CD4-positive, alpha-beta T cell treated with Interleukin-12 subunit alpha and Interleukin-12 subunit beta, for 1 hour (primary cell): ENCODE results near the gene CADPS.
"Not testable (repeated sequence)": the region's sequence is repeated elsewhere in the genome, so short reads cannot be mapped to it uniquely, and the experiment has no call there.

ENCODE experiments used
- DNase-seq: peaks from one replicate; pipeline ENCODE4 v3.0.0-alpha.2; 2020

Gene CADPS

DNA sequence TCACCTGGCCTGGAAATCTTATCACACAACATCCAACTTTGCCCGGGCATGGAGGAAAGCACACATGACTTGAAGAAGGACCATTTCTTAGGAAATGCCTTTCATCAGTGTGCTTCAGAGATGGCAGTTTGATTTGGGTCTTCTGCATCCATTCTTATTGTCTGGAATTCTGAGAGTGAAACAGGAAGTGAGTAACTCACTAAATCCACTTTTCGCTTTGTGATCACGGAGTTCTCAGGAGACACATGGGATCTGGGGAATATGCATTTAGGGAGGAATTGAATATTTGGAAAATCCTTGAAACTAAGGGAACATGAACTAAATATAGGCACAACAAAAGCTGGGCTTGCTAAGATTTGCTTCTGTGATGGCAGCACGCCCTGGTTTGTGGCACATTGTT lies 289.4 kb downstream of the CADPS start:
- no peak for DNase-seq

DNA sequence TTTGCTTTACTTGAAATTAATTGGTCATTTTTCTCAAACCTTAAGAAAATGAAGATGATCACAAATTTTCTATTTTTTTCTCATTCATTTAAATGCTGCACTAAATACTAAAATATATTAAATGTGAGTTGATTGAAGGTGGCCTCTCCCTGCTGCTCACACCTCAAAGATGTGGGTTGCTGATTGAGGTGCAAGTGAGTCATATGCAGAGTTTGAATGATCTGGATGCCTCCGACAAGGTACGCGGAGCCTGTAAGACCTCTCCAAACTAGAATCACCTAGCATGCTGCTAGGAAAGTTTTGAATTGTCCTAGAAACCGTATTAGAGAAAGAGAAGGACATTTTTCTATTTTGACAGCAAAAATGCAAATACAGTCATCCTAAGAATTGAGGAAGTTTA lies 290.6 kb downstream of the CADPS start:
- no peak for DNase-seq

DNA sequence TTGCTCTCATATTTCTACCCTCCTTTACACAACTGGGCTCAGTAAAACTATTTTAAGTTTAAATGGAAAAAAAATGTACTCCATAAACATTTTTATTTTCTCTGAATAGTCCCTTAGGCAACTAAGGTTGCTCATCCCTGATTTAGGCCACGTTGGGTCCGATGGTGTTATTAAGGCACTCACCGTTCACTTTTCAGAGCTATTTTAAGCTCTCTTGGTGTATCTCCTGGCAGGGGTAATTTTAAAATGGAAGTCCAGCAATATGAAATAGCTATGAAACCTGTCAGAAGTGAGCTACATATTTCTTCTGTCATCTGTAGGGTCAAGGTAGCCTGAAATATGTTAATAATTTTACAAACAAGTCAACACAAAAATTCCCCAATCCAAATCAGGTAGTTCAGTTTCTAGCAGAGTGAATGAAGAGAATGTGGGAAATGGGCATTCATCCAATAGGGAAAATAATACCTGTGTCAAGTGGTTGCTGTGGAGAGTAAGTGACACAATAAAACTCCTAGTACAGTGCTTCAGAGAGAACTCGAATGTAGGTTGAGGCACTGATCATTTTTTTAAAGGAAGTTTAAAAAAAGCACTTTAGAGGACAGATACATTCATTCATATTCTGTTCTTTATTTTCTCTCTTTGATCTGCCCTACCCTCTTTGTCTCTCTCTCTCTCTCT lies 292.6 kb downstream of the CADPS start:
- DNase-seq, result no peak

DNA sequence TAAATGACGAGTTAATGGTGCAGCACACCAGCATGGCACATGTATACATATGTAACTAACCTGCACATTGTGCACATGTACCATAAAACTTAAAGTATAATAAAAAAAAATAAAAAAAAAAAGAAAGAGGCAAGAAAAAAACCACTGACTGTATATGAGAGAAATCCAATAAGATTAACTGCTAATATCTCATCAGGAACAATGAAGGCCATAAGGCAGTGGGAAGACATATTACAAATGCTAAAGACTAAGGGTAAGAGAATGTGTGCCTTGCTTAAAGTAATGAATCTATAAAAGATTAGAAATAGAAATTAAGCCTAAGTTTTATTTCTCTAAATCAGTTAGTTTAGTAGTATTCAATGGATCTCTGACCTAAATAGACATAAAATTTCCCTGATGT lies 294.7 kb downstream of the CADPS start:
- DNase-seq, result not testable (repeated sequence)

DNA sequence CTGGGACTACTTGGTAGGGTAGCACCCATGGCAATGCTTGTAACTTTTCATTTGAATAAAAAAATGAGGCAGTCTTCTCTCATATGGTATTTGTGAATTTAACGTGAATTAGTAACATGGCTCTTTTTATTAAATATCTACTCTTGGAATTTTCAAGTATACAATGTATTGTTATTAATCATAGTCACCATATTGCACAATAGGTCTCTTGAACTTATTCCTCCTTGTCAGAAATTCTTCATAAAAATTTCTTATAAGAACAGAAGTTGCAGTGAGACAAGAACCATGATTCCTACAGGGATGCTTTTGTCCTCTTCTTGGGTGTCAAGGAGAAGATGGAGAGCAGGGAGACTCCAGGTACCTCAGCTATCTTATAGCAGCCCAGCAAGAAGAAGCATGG lies 298.1 kb downstream of the CADPS start:
- no peak for DNase-seq

DNA sequence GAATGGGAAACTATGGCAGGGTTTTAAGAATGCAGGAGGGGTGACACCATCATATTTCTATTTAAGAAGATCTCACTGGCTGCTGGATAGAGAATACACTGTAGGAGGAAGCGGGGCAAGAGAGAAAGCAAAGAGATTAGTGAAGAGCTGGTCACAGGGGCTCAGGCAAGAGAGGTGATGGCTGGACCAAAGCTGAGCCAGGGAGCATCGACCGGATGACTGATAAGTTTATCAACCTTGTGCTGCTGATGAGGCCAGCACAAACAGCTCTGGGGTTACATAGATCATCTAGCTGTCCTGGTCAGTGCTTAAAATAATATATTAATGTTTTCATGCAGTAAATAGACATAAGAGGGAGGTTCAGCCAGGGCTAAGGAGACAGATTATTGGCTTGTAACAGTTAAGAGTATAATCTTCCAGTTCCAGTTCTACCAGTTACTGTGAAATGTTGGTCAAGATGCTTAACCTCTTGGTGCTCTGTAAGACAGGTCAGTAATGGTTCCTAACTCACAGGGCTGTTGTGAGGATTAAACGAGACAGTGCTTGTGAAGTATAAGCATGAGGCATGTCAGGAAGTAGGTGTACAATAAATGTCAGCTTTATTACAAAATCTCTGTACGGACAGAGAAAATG lies 300.8 kb downstream of the CADPS start:
- no peak for DNase-seq

DNA sequence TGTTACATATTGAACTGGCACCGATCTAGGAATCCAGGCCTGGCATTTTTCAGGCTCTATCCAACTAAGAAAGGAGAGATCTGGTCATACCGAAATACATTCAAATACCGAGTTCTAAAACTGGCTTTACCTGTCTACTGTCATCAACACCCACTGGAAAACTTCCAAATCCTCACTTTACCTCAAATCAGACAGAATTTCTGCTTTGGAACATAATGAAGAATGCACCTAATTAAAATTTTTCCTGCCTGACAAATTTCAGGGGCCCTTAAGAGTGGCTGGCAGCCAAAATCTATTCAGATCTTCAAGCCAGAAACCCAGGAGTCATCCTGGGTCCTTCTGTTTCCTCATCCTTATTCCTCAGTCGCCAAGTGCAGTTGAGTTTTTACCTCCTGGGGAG lies 303.3 kb downstream of the CADPS start:
- DNase-seq, result no peak

DNA sequence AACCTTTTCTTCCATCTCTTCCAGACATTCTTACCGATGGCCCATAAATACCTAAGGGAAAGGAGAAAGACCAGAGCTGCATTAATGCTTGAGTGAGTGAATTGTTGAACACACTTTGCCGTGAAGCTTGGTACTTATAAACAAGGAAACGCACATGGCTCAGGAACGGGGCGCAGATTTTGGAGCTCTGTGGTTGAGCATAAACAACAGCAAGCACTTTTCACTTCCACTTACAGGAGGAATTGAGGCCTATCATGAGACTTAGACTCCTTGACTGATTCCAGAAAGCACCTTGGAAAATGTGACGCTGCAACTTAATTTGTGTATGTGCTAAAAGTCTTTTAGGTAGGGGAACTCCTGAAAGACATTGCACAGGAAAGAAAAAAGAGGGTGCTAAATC lies 304.3 kb downstream of the CADPS start:
- no peak for DNase-seq

DNA sequence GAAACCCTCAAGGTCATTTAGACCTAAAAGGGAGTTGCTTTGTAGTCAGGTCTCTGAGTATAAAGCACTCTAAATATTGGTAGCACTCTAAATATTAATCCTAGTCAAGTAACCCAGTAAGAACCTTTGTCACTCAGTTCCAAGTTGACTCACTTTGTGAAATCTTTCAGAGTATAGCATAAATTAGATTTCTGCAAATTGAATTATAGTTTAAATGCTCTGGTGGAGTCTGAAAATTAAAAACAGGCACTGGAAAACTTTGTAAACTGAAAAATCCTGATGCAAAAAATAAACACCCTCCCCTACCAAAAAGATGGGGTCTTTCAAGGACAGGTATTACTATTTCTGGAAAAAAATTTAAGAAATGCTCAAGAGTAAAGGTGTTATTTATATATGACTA lies 305.6 kb downstream of the CADPS start:
- DNase-seq, result no peak

DNA sequence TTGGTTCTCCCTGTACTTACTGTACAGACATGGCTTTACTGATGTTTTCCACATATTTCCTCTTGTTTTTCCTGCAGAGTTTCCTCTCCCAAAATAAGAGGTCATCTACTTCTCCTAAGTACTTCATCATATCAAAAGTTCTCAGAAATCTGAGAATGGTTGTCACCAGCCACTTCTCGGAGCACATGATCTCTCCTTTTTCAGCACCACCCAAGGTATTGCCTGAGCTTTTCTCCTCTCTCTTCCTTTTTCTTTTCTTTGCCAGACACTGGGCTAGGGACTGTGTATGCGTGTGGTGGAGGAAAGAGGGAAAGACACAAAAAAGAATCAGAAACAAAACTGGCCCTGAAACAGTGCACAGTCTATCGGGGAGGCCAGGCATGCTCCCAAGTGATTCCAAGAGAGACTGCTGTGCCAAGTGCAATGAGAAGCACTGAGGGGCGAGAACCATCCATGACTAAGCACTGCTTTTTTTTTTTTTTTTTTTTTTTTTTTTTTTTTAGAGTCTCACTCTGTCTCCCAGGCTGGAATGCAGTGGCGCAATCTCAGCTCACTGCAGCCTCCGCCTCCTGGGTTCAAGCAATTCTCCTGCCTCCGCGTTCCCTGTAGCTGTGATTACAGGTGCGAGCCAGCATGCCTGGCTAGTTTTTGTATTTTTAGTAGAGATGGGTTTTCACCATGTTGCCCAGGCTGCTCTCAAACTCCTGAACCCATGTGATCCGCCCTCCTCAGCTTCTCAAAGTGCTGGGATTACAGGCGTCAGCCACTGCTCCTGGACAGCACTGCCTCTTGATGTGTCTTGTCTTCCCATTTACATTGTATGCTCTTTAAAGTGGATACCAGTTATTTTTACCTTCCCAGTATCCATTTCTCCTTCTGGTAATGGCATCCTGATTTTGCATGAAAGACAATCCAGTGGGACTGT lies 307.9 kb downstream of the CADPS start:
- no peak for DNase-seq

DNA sequence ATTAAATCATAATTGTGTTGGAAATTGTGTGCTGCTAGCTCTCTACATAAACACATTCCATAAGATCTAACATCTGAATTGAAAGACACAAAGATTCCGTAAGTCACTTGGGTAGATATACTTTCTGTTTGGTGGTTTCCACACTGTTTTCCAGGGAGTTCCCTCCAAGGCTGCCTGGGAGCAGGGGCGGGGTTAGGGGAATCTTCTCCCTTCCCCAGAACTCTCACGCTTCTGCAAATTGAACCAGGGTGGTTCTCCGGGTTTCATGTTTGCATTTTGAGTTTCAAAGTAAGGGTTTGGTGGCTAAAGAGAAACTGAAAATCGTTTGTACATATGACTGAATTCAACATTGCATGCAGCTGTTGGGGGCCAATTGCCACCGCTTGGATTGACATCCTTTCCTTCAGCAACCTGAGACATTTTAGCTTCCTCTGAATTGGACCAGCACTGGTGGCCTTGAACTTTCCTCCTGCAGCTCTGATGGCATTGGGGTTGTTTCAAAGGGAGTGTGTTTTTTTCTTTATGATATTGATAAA lies 309.1 kb downstream of the CADPS start:
- no peak for DNase-seq

DNA sequence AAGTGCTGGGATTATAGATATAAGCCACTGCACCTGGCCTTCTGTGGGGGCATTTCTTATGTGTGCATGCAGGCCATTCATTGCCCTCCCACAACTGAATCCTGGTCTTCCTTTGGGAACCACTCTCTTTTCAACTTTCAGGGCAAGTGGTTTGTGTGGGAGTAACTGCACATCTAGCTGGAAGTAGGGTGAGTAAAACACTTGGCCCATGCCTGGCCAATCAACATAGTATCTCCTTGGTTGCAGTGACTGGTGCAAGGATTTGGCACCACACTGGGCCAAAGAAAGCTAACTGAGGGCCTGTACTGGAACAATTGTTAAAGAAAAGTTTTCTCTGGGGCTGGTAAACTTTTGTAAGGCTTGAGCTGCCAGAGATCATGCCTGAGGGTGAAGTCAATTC lies 312.6 kb downstream of the CADPS start:
- no peak for DNase-seq

DNA sequence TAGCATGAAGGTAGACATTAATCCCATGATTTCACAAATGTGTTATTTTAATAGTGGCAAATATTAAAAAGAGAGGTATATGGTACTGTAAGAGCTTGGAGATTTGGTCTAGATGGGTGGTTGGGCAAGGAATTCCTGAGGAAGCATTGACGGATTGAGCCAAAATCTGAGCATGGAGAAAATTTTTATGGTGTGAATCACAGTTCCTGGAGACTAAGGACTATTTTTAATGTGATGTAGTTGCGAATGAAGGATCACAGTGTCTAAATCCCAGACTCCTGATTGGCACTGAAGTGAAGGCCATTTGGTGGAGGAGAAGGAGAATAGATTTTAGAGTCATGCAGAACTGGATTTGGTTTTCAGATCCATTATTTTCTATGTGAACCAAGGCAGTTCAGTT lies 313.2 kb downstream of the CADPS start:
- no peak for DNase-seq

DNA sequence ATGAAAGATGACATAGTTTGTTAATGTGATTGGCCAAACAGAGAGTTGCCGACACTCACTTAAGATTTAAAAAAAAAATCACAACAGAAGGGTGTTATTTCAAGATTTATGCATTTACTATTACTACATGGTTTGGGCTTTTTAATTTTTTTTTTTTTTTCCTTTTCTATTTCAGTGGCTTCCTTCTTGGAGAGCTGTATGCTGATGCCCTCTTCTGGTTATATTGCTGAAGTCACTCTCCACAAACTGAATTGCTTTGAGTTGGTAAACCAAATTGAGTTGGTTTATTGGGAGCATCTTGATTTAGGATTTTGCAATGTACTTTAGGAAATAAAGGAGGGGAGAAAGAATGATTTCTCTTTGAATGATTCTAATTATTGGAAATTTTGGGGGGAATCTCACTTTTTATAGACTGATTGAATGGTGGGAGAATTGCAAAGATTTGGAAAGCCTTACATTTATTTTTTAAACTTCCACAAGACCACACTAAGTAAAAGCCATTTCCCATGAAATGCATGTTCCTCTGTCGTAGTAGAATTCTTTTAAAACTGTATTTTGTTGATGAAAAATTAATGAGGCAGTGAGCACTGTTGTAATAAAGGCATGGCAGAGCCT lies 315.3 kb downstream of the CADPS start:
- no peak for DNase-seq

DNA sequence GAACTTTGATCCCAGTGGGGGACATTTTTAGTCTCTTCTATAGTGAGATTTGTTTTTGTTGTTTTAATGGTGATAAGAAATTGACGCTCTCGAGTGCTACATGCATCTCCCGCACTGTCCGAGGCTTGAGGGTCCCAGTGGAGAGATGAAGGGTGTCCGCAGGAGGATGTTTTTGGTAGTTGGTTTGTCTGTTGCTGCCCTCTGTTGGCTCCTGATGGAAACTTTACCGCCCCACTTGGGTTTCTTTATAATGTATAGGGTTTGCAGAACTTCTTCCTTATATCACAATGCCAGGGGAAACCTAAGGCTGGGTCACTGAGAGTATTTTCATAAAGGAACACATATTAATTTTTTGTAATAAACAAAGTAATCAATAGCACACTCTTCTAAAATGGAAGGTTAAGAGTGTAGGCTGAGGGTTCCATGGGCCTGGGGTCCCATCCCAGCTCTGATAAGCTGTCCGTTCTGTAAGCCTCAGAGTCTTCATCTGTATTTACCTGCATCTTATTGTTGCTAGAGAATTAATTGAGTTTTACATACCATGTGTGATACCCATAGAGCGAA lies 316.6 kb downstream of the CADPS start:
- no peak for DNase-seq

DNA sequence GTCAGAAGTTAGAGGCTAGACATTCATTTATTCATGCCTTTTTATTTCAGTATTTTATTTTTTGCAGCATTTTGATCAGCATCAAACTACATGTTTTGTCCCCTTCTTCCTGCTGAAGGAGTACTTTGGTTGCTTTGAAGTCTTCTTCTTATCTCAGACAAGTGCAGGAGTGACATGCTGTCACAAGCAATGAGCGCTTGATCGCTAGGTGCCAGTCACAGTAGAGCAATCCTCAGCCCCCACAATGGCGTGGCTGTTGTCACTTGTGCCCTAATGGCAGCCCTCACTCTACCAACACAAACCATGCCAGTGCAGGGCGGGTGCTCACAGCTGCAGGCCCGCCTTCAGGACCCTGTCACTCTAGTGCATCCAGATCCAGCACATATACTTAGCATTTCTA lies 317.2 kb downstream of the CADPS start:
- DNase-seq, result no peak

DNA sequence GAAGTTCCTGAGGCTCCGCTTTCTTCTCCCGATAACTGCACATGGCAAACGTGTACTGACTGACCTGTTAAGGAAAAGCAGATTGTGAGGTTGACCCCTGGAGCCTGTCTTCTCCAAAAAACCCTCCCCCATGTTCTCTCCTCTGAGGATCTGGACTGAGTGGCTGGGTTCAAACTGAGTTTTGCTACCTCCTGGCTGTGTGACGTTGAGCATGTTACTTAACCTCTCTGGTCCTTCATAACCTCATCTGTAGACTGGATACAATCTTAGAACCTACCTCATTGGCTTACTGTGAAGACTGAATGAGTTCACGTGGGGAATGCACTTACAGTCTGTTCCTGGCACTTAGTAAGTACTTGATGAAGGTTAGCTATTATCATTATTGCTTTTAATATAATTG lies 317.8 kb downstream of the CADPS start:
- DNase-seq, result no peak

DNA sequence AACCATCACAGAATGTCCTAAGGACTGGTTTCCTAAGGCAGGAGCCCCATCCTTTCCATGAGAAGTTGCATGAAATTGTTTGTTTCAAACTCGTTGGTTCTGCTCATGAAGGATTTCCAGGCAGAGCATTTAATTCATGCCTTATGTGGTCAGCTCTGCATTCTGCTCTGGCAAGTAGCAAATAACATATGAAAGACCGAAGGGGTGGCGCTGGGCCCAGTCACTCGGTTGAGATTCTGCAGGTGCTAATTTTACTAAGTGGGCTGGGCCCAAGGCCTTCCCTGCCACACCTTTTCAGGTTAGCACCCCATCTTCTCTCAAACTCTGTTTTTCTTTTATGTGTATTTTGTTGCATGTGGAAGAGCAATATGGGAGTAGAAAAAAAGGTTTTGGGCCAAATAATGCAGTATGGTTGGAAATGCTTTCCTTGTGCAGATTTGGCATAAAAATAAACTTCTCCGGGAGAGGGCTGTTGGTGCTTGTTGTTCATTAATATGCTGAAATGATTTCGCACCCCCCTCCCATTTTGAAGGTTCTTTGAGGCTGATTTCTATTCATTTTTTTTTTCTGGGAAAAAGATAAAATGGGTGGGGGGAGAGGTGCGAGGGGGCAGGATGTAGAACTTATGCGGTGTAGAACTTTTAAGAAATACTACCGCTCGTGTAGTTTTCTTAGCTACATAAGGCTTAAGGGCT lies 318.9 kb downstream of the CADPS start:
- DNase-seq, result no peak

DNA sequence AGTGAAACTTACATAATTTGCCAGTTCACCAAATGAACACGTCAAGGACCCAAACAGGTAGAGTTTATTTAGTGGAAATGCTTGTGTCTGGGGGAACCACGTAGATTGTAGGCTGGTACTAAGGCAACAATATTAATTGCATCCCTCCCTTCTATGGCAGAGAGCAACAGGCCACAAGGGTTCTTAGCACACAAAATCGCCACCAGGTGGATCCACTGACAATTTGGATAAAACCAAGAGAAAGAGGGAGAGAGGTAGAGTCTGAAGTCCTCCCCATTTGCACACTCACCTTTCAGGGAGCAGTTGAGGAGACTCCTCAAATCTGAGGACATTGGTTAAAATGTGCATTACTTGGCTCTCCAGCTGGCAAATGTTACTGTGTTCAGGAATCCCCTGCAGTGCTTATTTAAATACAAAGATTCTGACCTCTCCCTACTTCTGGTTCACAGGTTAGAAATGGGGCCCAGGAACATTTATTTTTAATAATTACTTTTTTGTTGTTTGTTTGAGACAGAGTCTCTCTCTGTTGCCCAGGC lies 320.9 kb downstream of the CADPS start:
- no peak for DNase-seq

DNA sequence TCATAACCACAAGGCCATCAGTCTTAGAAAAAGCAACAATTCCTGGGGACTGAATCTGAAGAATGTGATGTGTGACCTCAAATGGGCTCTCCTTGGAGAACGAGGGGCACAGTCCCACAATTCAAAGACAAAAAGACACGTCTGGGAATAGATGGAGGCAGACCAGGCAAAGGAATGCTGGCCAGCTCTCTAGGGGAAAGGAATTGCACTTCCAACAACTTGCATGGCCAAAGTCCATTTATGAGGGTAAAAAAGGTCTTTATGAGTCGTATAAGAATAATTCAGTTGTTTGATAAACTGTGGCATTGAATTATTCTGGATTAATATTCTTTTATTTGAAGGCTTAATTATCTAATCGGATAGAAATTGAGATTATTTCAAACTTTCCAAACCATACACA lies 321.4 kb downstream of the CADPS start:
- DNase-seq, result no peak

DNA sequence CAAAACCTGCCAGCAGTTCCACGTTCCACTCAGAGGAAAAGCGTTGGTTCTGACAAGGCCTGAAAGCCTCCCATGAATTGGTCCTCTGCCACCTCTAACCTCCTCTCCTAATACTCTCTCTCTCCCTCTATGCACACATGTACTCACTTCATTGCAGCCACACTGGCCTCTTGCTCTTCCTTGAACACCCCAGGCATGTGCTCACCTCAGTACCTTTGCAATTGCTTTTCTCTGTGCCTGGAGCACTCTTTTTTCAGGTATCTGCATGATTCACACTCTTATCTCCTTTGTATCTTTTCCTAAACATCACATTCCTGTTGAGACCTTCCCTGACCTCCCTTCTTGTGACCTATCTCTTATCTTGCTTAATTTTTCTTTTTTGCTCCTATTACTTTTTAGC lies 323.7 kb downstream of the CADPS start:
- DNase-seq, result no peak

DNA sequence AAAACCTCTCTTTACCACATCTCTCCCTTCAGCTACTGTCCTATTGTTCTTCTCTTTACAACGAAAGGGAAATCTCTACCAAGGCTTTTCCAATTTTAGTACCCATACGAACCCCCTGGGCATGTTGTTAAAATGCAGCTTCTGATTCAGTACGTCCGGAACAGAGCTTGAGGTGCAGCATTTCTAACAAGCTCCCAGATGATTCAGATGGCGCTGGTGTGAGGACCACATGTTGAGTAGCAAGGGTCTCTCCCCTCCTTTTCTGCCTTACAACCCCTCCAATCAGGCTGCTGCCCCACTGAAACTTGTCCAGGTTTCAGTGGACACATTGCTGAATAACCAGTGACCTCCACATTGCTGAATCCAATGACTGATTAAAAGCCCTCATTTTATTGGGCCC lies 324.8 kb downstream of the CADPS start:
- no peak for DNase-seq
